NCI-H2029 treated with DMSO at 0.1 percent for 48 hours (cell line): ENCODE data around the gene GIPC3.
"Not testable (repeated sequence)": the region's sequence is repeated elsewhere in the genome, so short reads cannot be mapped to it uniquely, and the experiment has no call there.

ENCODE experiments used
- DNase-seq: peaks from one replicate; lab custom pipeline; 2025; lab: John Stamatoyannopoulos, UW

GIPC3 gene

DNA sequence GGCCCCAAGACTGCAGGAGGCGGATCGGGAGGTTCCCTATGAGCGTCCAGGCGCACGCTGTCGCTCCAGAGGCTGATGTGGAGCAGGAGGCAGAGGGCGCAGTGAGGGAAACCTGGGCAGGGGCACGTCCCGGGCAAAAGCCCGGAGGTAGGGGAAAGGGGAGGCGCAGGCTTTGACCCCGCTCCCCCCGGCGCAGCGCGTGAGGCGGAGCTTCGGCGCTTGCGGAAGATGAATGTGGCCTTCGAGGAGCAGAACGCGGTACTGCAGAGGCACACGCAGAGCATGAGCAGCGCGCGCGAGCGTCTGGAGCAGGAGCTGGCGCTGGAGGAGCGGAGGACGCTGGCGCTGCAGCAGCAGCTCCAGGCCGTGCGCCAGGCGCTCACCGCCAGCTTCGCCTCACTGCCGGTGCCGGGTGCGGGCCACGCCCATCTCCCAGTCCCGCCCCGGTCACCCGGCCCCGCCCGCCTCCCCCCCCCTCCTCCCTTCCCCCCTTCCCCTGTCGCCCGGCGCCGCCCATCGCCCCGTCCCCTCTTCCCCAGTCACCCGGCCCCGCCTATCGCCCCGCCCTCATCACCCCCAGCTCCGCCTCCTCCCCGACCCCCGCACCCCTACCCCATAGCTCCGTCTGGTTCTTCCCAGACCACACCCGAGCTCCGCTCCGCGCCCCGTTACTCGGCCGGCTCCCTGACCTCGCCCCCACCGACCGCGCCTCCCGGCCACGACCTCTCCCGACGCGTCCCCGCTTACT is 8.4 kb upstream of the GIPC3 start:
- DNase-seq = no peak

DNA sequence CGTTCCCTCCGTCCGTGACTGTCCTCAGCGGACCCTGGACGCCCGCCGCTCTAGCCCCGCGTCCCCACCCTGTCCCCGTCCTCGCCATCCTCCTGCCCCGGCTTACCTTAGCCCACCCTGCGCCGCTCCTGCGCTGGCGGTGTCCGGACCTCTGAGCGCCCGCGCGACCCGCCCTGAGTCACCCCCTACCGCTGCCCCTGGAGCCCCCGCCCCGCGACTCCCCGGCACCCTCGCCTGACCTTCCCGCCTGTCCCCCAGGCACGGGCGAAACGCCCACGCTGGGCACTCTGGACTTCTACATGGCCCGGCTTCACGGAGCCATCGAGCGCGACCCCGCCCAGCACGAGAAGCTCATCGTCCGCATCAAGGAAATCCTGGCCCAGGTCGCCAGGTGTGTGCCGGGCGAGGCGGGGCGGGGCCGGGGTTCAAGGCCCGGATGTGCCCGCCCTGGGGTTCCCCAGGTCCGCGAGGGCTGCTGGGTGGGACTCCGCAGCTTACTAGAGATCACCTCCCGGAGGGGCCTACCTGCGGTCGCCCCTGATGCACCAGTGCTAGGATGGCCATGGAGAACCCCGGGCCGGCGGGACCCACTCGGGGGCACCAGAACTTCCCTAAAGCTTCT is 7.4 kb upstream of the GIPC3 start:
- no peak for DNase-seq

DNA sequence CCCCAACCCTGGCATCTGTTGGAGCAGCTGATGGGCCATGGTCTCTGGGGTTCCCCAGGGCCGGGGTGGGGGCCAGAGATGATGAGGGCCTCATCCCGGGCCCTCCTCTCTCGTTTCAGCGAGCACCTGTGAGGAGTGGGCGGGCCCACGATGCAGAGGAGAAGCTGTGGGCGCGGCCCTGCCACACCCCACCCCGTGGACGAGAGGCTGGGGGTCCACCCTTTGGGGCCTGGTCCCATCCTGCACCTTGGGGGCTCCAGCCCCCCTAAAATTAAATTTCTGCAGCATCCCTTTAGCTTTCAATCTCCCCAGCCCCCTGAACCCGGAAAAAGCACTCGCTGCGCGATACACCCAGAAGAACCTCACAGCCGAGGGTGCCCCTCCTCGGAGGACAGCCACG is 6.9 kb upstream of the GIPC3 start:
- DNase-seq = no peak

DNA sequence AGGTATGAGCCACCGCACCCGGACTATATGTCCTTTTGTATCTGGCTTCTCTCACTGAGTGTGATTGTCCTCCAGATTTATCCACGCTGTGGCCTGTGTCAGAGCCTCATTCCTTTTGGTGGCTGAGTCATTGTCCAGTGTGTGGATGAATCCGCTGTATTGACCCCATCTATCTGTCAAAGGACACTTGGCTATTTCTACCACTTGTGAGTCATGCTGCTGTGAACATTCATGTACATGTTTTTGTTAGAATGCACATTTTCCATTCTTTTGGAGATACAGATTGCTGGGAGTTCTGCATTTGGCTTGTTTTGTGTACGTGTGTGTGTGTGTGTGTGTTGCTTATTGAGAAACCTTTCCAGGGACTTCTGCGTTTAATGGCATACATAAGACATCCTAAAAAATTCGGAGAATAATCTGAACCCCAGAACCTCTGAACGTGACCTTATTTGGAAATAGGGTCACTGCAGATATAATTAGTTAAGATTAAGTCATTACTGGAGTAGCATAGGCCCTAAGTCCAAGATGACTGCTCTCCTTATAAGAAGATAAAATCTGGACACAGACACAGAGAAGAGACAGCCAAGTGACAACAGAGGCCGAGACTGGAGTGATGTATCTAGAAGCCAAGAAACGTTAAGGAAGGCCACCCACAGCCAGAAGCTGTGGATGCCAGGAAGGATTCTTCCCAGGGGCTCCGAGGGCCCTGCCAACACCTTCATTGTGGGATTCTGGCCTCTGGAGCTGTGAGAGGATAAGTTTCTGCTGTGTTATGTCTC is 4.9 kb upstream of the GIPC3 start:
- no peak for DNase-seq

DNA sequence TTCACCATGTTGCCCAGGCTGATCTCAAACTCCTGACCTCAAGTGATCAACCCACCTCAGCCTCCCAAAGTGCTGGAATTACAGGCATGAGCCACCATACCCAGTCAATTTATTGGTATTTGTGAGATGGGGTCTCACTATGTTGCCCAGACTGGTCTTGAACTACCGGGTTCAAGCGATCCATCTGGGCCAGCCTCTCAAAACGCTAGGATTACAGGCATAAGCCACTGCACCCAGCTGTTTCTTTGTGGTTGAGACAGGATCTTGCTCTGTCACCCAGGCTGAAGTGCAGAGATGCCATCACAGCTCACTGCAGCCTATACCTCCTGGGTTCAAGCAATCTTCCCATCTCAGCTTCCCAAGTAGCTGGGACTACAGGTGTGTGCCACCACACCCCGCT is 3.5 kb upstream of the GIPC3 start:
- not testable (repeated sequence) for DNase-seq

DNA sequence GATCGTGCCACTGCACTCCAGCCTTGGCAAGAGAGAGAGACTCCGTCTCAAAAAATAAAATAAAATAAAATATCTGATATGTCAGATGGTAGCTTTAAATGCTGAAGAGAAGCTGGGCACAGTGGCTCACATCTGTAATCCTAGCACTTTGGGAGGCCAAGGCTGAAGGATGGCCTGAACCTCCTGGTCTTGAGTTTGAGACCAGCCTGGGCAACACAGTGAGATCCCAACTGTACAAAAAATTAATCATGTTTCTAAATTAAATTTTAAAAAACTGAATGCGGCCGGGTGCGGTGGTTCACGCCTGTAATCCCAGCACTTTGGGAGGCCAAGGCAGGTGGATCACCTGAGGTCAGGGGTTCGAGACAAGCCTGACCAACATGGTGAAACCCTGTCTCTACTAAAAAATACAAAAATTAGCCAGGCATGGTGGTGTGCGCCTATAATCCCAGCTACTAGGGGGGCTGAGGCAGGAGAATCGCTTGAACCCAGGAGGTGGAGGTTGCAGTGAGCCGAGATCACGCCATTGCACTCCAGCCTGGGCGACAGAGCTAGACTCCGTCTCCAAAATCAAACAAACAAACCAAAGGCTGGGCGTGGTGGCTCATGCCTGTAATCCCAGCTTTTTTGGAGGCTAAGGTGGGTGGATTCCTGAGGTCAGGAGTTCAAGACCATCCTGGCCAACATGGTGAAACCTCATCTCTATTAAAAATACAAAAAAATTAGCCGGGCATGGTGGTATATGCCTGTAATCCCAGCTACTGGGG is 1.1 kb upstream of the GIPC3 start:
- DNase-seq = not testable (repeated sequence)

DNA sequence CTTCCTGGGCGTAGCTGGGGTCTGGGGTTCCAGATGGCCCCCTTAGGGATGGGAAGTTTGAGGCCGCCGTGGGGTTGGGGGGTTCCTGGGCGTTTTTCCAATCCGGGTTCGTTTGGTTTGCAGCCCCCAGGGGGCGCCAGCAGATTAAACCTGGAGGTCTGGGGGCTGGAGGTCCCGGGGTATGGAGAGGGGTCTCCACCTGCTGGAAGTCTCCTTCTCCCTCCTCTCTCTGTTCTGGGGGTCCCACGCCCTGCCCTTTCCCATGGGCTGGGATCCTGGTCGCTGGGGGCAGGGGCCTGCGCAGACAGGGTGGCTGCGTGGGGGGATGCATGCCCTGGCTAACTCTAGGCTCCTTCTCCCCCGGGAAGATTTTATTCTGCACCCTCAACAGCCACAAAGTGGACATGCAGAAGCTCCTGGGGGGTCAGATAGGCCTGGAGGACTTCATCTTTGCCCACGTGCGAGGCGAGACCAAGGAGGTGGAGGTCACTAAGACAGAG is 899 bp downstream of the GIPC3 start:
- DNase-seq = no peak

DNA sequence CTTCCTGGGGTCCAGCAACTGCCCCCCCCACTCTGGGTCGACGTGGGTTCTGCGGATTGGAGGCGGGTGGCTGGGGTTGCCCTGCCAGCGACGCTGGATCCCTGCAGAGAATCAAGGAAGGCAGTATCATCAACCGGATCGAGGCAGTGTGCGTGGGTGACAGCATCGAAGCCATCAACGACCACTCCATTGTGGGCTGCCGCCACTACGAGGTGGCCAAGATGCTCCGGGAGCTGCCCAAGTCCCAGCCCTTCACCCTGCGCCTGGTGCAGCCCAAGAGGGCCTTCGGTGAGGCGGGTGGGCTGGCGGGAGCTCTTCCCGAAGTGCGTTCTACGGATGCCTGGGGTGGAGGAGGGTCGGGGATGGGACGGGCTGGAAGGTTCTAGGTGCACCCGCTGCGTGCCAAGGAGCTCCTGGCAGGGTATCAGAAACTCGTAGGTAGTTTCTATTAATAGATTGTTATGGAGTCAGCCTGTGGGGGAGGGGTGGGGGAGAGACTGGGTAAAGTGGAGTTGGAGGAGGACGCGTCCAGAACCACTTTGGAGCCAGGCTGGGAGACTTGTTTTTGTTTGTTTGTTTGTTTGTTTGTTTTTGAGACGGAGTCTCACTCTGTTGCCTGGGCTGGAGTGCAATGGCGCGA is 1.5 kb downstream of the GIPC3 start:
- DNase-seq = no peak

DNA sequence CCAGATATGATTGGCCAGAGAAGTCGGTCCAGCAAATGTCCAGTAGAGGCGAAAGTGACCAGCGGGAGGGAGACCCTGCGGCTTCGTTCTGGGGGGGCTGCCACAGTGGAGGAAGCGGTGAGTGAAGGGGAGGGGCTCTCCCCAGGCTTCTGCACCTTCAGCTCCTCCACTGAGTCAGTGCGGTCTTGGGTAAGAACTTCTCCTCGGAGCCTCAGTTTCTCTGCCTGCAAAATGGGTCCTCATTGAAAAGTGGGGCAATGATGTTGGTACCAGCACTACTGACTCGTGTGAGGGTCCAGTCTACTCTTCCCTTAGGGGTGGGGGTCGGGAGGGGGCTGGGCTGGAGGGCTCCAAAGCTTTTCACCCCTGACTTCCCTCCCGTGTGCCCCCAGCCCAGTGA is 4.2 kb downstream of the GIPC3 start:
- DNase-seq = no peak

DNA sequence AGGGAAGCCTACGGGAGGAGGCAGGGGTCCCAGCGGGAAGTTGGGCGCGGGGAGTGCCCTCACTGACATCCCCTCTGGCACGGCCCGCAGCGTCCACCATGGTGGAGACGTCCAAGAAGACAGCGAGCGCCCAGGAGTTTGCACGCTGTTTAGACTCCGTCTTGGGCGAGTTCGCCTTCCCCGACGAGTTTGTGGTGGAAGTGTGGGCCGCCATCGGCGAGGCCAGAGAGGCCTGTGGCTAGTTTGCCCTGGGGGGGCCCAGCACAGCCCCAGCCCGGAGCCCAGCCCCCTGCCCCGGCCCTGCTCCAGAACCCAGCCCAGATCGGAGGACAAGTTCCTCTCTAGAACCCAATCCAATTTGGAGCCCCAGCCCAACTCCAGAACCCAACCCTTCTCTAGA is 4.7 kb downstream of the GIPC3 start:
- DNase-seq = no peak

DNA sequence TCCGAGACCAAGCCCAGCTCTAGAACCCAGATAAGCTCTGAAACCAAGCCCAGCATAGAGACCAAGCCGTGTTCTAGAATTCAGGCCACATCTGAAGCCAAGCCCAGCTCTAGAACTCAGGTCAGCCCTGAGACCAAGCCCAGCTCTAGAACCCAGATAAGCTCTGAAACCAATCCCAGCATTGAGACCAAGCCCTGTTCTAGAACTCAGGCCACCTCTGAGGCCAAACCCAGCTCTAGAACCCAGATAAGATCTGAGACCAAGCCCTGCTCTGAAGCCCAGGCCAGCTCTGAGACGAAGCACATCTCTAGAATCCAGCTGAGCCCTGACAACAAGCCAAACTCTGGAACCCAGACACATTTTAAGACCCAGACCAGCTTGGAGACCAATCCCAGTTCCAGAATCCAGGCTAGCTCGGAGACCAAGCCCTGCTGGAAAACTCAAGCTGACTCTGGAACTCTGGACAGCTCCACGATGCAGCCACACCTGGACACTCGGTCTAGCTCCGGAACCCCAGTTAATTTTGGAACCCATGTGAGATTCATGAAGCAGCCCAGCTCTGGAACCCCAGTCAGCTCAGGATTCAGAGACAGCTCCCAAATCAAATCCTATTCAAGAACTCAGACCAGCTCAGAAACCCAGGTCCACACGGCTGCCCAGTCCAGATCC is 5.8 kb downstream of the GIPC3 start:
- DNase-seq = no peak

DNA sequence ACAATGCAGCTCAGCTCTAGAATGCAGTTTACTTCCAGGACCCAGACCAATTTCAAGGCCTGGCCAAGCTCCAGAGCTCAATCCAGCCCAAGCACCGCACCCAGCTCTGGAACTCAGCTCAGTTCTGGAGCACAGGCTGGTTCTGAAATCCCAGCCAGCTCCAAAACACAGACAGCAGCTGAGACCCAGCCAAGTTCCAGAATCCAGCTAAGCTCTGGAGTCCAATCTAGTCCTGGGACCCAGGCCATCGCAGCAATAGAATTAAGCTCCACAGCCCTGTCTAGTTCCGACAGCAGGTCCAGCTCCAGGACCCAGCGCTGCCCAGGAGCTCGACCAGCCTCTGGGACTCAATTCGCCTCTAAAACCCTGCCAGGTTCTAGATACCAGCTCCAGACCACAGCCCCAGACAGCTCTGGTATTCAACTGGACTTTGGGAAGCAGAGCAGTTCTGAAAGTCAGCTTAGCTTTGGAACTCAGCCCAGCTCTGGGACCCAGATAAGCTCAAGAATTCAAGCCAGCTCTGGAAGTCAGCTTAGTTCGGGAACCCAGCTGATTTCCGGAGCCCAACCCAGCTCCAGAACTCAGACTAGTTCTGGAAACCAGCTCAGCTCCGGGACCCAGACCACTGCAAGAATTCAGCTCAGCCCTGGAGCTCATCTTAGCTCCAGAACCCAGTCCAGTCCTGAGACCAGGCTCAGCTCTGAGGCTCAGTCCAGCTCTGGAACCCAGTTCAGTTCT is 6.8 kb downstream of the GIPC3 start:
- DNase-seq = no peak

DNA sequence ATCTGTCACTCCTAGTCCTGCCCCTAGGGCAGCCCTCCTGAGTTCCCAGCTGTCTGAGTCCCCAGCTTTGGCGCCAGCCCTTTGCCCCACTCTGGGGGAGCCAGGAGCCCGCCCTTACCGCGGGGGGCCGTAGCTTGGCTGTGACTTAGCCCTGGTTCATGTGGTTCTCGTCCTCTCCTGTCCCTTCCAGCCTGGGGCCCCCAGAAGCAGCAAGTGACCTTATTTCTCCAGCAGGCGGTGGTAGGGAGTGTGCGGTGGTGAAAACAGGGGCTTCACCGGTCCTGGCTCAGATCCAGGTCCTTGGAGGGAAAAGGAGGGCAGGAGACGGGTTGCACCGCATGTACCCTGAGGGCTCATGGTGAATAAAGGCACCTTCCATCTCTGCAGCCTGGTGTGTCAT is 7.9 kb downstream of the GIPC3 start:
- no peak for DNase-seq

DNA sequence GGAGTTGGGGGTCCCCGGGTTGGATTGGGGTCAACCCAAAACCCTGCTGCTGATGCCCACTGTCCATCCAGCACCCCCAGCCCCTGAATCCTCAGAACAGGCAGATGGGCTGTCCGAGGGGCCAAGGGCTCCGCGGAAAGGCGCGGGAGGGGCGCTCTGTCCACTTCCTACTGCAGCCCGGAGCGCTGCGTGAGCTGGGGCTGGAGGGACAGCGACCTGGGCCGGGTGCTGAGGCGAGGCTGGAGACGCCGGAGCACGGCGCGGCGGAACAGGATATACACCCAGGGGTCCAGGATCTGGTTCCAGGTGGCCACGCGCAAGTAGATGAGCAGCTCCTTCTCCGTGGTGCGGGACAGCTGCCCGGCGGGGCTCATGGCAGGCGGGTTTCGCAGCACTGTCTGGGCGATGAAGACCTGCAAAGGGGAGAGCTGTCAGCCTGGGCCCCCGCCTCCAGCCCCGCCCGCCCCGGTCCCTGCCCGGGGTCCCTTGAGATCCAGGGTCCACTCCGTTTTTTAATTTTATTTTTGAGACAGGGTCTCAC is 10.3 kb downstream of the GIPC3 start:
- no peak for DNase-seq

DNA sequence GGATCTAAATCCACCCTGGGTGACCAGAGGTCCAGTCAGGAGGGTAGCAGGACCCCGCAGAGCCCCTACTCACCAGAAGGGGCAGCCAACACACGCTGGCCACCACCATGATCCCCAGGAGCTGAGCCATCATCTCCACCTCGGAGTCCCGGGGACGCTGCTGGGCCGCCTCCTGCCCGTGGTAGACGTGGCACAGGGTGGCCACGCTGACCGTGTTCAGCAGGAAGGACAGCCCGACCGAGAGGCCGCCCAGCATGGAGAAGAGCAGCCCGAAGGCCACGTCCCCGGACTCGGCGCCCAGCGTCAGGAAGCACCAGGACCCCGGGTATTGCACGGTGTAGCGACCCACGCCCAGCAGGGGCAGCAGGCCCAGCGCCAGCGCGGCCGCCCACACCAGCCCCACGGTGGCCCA is 14.5 kb downstream of the GIPC3 start:
- DNase-seq = no peak

DNA sequence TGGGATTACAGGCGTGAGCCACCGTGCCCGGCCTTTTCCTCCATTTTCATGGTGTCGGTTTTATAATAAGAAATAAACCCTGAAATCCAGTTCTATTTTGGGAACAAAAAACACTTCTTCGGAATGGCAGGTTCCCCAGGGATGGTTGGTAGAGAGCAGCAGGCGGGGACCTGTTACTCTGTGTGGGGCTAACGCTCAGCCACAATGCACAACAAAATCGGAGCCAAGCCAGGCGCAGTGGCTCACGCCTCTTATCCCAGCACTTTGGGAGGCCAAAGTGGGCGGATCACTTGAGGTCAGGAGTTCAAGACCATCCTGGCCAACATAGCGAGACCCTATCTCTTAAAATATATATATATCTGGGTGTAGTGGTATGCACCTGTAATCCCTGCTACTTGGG is 15.7 kb downstream of the GIPC3 start:
- DNase-seq = no peak

DNA sequence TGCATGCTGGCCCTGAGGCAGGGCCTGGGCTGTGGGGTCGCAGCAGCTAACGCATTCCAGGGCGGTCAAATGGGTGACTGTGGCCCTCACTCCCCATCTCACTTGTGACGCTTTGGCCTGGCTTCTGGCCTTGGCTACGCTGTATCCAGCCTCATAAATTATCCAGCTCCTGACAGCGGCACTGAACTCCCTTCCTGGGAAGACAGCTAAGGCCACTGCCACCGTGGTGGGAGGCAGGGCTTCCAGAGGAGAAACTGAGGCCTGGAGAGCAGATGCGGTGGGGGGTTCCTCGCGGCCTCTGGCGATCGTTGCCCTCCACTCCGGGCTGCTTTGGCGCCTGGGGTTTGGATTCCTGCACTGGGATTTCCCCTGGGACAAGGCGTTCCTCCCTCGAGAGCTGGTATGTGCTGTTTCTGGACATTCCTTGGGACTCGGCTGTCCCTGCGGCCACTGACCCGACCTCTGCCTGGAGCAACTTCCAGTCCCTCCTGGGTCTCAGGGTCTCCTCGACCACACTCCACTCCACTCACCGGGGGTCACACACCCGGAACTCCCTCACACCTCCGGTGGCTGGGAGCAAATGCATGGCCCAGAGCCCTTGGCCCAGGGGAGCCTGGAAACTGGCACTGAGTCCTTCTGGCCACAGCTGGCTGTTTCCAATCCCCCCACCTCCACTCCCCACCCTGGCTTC is 18.0 kb downstream of the GIPC3 start:
- no peak for DNase-seq

DNA sequence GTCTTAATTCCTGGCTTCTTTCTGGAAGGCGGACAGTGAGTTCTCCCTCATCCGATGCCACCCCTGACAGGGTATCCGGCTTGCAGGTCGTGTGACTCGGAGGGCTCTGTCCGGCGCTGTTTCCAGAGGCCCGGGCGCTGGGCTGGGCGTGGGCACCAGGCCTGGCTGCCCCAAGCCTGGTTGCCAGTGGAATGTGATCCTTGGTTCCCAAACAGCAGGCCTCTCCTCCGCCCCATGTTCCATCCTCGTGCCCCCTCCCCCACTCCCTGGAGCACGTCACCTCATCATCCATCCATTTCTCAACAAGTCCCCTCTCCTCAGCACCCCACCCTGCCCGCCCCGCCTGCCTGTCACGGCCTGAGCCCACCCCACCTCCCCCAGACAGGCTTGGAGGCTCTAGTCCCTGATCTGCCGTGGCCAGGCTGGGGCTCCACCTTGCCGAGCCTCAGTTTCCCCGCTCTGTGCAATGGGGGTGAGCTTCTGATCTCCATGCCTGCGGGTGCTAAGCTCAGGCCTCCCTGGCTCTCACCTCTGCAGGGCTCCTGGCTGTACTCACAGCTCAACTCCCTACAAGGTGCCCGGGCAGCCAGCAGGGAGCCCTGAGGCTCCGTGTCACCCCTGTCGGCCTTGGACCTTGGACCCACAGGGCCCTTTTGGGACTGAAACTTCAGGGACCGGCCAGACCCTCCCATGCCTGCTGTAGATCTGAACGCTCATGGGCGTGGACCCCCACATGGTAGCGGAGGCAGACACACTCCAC is 19.1 kb downstream of the GIPC3 start:
- DNase-seq = no peak

DNA sequence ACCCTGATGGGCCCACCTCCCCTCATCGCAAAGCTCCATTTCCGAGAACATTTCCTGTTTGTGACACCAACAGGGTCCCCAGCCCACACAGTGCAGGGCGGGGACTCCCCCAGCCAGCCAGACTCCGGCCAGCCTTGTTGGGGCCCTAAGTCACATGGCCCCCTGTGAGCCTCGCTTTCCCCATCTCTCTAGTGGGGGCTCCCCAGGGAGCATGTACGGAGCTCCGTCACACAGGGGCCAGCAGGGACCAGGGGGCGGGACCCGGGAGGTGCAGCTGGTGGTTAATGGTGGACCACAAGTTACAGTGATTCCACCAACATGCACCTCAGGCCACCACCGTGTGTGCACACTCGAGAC is 19.7 kb downstream of the GIPC3 start:
- DNase-seq = no peak
